ENCODE results near the gene BDH2. TPM values are rescaled to one million over a fixed set of nuclear protein-coding genes. Genes with fewer than 3 reads are reported as not detected.

The BDH2 gene
- total RNA-seq, 3 donors from 2014 or later = 27.1 to 35.1 (median 31.2) TPM

- intact Hi-C loops (cut with DNase I, micrococcal nuclease) = loop anchor here in 1 of 2 donors (5.0 kb wide), 1 partner anchor 665 kb away; no protein-coding TSS in a partner anchor
- ATAC-seq (no peak), DNase-seq (no peak)
- no peaks in the 10 kb centered on the region for H3K4me1 ChIP-seq (ENCODE audit: low read depth)
- TF ChIP-seq CTCF (IDR thresholded peaks at IDR 0.05) = no peak
- no peaks in the 10 kb centered on the region for H3K36me3 ChIP-seq (ENCODE audit: low read depth)
- H3K9me3 ChIP-seq = no peaks in the 10 kb centered on the region
- no peak overlapping the region for H3K4me3 ChIP-seq
Observed at GRCh38 chr4:103097112-103097511, 2.5 kb downstream of the BDH2 start.

- no peaks in the 10 kb centered on the region for H3K9me3 ChIP-seq
- TF ChIP-seq CTCF (IDR thresholded peaks at IDR 0.05) = no peak
- intact Hi-C loops (cut with DNase I, micrococcal nuclease) = loop anchor here in 1 of 2 donors (5.0 kb wide), 1 partner anchor 663 kb away; no protein-coding TSS in a partner anchor
- H3K4me1 ChIP-seq (ENCODE audit: low read depth) = no peaks in the 10 kb centered on the region
- no peak overlapping the region for H3K4me3 ChIP-seq
- ATAC-seq (no peak), DNase-seq (no peak)
- no peaks in the 10 kb centered on the region for H3K36me3 ChIP-seq (ENCODE audit: low read depth)
Observed at GRCh38 chr4:103095080-103095479, 4.6 kb downstream of the BDH2 start.

- intact Hi-C loops (cut with DNase I, micrococcal nuclease) = no loop called here
- DNase-seq = no peak
- no peaks in the 10 kb centered on the region for H3K36me3 ChIP-seq (ENCODE audit: low read depth)
Observed at GRCh38 chr4:103092245-103092644, 7.4 kb downstream of the BDH2 start.

GRCh38 chr4:103091601-103092223, 7.9 kb downstream of the BDH2 start:
- TF ChIP-seq CTCF (IDR thresholded peaks at IDR 0.05) = no peak
- Histone ChIP-seq H3K9me3 (no peaks in the 10 kb centered on the region), H3K36me3 (ENCODE audit: low read depth) (no peaks in the 10 kb centered on the region), H3K4me1 (ENCODE audit: low read depth) (no peaks in the 10 kb centered on the region), H3K4me3 (no peak overlapping the region)
- ATAC-seq (peak; percentile 68), DNase-seq (peak in 1 of 3 donors; percentile 56)
- intact Hi-C loops (cut with DNase I, micrococcal nuclease) = no loop called here

More at GRCh38 chr4:103092245-103092644, 7.4 kb downstream of the BDH2 start:
- no peaks in the 10 kb centered on the region for H3K9me3 ChIP-seq
- ATAC-seq = no peak
- no peaks in the 10 kb centered on the region for H3K4me1 ChIP-seq (ENCODE audit: low read depth)
- TF ChIP-seq CTCF (IDR thresholded peaks at IDR 0.05) = no peak
- H3K4me3 ChIP-seq = no peak overlapping the region

GRCh38 chr4:103089481-103089880, 10.2 kb downstream of the BDH2 start:
- no peaks in the 10 kb centered on the region for H3K36me3 ChIP-seq (ENCODE audit: low read depth)
- intact Hi-C loops (cut with DNase I, micrococcal nuclease) = no loop called here
- no peak for TF ChIP-seq CTCF (IDR thresholded peaks at IDR 0.05)
- DNase-seq (no peak), ATAC-seq (no peak)
- no peaks in the 10 kb centered on the region for H3K9me3 ChIP-seq
- no peaks in the 10 kb centered on the region for H3K4me1 ChIP-seq (ENCODE audit: low read depth)
- no peak overlapping the region for H3K4me3 ChIP-seq

Measured in mucosa of descending colon (tissue), 3 donors.